Mucosa of rectum (tissue), 2 donors: Measurements from ENCODE around the gene MIER2.
"Not testable (repeated sequence)": the region's sequence is repeated elsewhere in the genome, so short reads cannot be mapped to it uniquely, and the experiment has no call there.

Source experiments
- H3K27ac ChIP-seq, 2 donors: one replicate each; pipeline ENCODE4 v1.7.0; 2013; ENCODE audit warnings: inconsistent platforms in 2 of 2, low read depth in 2 of 2, low read length in 2 of 2
- H3K27me3 ChIP-seq, 2 donors: one replicate each; pipeline ENCODE4 v1.7.0; 2013; ENCODE audit warnings: low read length in 2 of 2; ENCODE audit not compliant: control insufficient read depth in 2 of 2, insufficient read depth in 2 of 2
- H3K36me3 ChIP-seq, 2 donors: one replicate each; pipeline ENCODE4 v1.7.0; 2013; ENCODE audit warnings: low read length in 2 of 2; ENCODE audit not compliant: control insufficient read depth in 2 of 2, insufficient read depth in 2 of 2
- H3K4me1 ChIP-seq, 2 donors: one replicate each; pipeline ENCODE4 v1.7.0; 2013; ENCODE audit warnings: low read length in 2 of 2, mild to moderate bottlenecking in 1 of 2; ENCODE audit not compliant: control insufficient read depth in 2 of 2, insufficient read depth in 2 of 2
- H3K4me3 ChIP-seq, 2 donors: one replicate each; pipeline ENCODE4 v1.7.0; 2013; ENCODE audit warnings: low read length in 2 of 2
- H3K9ac ChIP-seq, 2 donors: one replicate each; pipeline ENCODE4 v1.7.0; 2013; ENCODE audit warnings: low read length in 2 of 2, low read depth in 1 of 2, mild to moderate bottlenecking in 1 of 2
- H3K9me3 ChIP-seq, 2 donors: one replicate each; pipeline ENCODE4 v1.7.0; 2013; ENCODE audit warnings: low read length in 2 of 2; ENCODE audit not compliant: control insufficient read depth in 2 of 2
- donor health status: healthy.
- donor health status: Normal muscosa, but diverticular disease.

Gene MIER2, protein sequence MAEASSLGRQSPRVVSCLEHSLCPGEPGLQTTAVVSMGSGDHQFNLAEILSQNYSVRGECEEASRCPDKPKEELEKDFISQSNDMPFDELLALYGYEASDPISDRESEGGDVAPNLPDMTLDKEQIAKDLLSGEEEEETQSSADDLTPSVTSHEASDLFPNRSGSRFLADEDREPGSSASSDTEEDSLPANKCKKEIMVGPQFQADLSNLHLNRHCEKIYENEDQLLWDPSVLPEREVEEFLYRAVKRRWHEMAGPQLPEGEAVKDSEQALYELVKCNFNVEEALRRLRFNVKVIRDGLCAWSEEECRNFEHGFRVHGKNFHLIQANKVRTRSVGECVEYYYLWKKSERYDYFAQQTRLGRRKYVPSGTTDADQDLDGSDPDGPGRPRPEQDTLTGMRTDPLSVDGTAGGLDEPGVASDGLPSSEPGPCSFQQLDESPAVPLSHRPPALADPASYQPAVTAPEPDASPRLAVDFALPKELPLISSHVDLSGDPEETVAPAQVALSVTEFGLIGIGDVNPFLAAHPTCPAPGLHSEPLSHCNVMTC

DNA sequence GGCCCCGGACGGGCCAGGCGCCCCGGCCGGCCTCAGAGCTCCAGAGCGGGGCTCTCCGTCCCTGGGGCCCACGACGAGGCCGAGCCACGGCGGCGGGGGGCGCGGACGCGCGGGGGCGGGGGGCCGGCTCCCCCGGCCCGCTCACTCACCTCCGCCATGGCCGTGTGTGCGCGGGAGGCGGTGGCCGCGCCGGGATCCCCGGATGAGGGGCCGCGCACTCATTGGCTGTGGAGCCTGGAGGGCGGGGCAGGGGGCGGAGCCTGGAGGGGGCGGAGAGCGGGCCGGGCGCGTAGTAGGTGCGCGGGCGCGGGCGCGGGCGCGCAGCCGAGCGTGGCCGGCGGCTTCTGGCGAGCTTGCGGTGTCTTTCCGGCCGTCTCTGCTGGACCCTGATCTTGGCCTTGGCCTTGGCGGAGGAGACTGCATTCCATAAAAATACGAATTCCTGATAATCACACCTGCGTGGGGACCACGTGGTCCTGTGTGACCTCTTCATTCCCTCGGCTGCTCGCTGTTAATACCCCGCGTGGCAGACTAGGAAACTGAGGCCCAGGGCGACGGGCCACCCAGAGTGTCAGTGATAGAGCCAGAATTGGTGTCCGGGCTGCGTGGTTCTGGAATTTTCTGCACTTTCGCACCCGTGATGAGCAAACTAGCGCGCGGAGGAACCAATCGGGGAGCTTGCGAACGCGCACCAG lies at the start of gene MIER2:
Gene MIER2, minus strand, starts transcription at position 172 of the 695 bp plus-strand sequence. Its CDS starts 14 bp downstream, at position 158.
- peak within 1 kb of the TSS; percentile 26 to 54 for H3K9ac ChIP-seq
- H3K4me3 ChIP-seq = peak within 1 kb of the TSS; percentile 65 to 73
- peak within 1 kb of the TSS in 1 of 2 donors; percentile 56 for H3K27ac ChIP-seq
- no peaks in the 10 kb centered on the region for H3K27me3 ChIP-seq
- peaks cover 12 to 26% of the 10 kb centered on the region in 2 donors for H3K4me1 ChIP-seq
- H3K9me3 ChIP-seq = no peaks in the 10 kb centered on the region
- H3K36me3 ChIP-seq = no peaks in the 10 kb centered on the region

GRCh38 chr19:393560-393959 lies 49.0 kb upstream of the MIER2 start:
- H3K27me3 ChIP-seq = not testable (repeated sequence)

GRCh38 chr19:392375-392970 lies 47.9 kb upstream of the MIER2 start:
- no peak overlapping the region for H3K27ac ChIP-seq
- no peak overlapping the region for H3K4me3 ChIP-seq
- H3K27me3 ChIP-seq = peaks cover 0 to 4% of the 10 kb centered on the region in 2 donors
- no peaks in the 10 kb centered on the region for H3K36me3 ChIP-seq
- H3K9ac ChIP-seq = no peak overlapping the region
- H3K4me1 ChIP-seq = no peaks in the 10 kb centered on the region
- H3K9me3 ChIP-seq = no peaks in the 10 kb centered on the region

More at GRCh38 chr19:393560-393959, 49.0 kb upstream of the MIER2 start:
- H3K9ac ChIP-seq, H3K9me3 ChIP-seq, H3K4me3 ChIP-seq, H3K36me3 ChIP-seq, H3K4me1 ChIP-seq, H3K27ac ChIP-seq: not testable (repeated sequence)

GRCh38 chr19:391726-392374 lies 47.3 kb upstream of the MIER2 start:
- Histone ChIP-seq H3K4me3 (no peak overlapping the region), H3K27me3 (peaks cover 0 to 4% of the 10 kb centered on the region in 2 donors), H3K4me1 (no peaks in the 10 kb centered on the region), H3K27ac (no peak overlapping the region), H3K36me3 (no peaks in the 10 kb centered on the region), H3K9me3 (no peaks in the 10 kb centered on the region), H3K9ac (no peak overlapping the region)

DNA sequence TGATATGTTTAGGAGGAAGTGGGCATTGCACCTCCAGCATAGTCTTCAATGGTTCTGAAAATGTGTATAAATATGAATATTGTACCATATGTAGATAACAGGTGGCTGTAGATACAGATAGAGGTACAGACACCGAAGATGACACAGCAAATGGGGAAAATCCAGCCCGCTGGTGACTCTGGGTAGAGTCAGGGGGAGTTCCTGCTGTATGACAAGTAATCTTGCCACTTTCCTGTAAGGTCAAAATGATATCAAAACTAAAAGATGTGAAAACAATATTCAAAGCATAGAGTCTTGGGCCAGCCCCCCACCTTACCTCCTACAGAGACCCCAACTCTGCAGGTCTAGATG lies 46.6 kb upstream of the MIER2 start:
- no peaks in the 10 kb centered on the region for H3K36me3 ChIP-seq
- no peak overlapping the region for H3K4me3 ChIP-seq
- H3K27ac ChIP-seq = no peak overlapping the region
- no peaks in the 10 kb centered on the region for H3K9me3 ChIP-seq
- H3K4me1 ChIP-seq = no peaks in the 10 kb centered on the region
- no peak overlapping the region for H3K9ac ChIP-seq
- peaks cover 0 to 5% of the 10 kb centered on the region in 2 donors for H3K27me3 ChIP-seq

GRCh38 chr19:390386-391206 lies 46.0 kb upstream of the MIER2 start:
- no peaks in the 10 kb centered on the region for H3K36me3 ChIP-seq
- no peaks in the 10 kb centered on the region for H3K9me3 ChIP-seq
- no peak overlapping the region for H3K4me3 ChIP-seq
- peaks cover 0 to 11% of the 10 kb centered on the region in 2 donors for H3K27me3 ChIP-seq
- H3K9ac ChIP-seq = no peak overlapping the region
- no peaks in the 10 kb centered on the region for H3K4me1 ChIP-seq
- H3K27ac ChIP-seq = no peak overlapping the region

- no peak overlapping the region for H3K9ac ChIP-seq
- no peaks in the 10 kb centered on the region for H3K36me3 ChIP-seq
- H3K27me3 ChIP-seq = peaks cover 0 to 11% of the 10 kb centered on the region in 2 donors
- no peaks in the 10 kb centered on the region for H3K9me3 ChIP-seq
- H3K27ac ChIP-seq = no peak overlapping the region
- H3K4me3 ChIP-seq = no peak overlapping the region
- H3K4me1 ChIP-seq = no peaks in the 10 kb centered on the region
These were observed 45.3 kb upstream of the MIER2 start for GRCh38 chr19:389935-390289.

- Histone ChIP-seq H3K4me3 (no peak overlapping the region), H3K9ac (no peak overlapping the region), H3K4me1 (no peaks in the 10 kb centered on the region), H3K27ac (no peak overlapping the region), H3K36me3 (no peaks in the 10 kb centered on the region), H3K9me3 (no peaks in the 10 kb centered on the region), H3K27me3 (peaks cover 4 to 13% of the 10 kb centered on the region in 2 donors)
These were observed 44.8 kb upstream of the MIER2 start for GRCh38 chr19:389255-389934.

- no peak overlapping the region for H3K27ac ChIP-seq
- no peak overlapping the region for H3K4me3 ChIP-seq
- no peak overlapping the region for H3K9ac ChIP-seq
- no peaks in the 10 kb centered on the region for H3K4me1 ChIP-seq
- peaks cover 8 to 20% of the 10 kb centered on the region in 2 donors for H3K27me3 ChIP-seq
- H3K36me3 ChIP-seq = no peaks in the 10 kb centered on the region
- no peaks in the 10 kb centered on the region for H3K9me3 ChIP-seq
These were observed 44.1 kb upstream of the MIER2 start for GRCh38 chr19:388691-389090.
